Measurements from ENCODE around the gene SLC39A2. TPM values are rescaled to one million over a fixed set of nuclear protein-coding genes. Genes with fewer than 3 reads are reported as not detected.

SLC39A2 gene
- total RNA-seq, 4 donors from 2014 or later: 1.0 to 1.1 TPM; not detected in 2

DNA sequence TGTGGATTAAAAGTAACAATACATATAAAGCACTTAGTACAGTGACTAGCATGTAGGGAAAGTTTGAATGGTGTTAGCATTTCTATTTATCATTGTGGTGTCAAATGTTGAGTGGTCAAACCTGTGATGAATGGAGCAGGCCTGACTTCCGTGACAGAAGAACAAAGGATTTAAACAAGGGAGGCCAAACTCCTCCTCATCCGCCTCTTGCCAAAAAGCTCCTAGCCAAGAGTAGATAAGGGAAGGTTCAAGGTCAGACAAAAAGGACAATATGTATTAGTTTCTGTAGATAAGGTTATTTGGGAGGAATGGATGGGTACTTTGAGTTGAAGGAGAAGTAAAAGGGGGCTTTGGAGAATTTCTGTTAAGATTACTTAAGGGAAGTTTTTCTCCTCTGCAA is 49.5 kb downstream of the SLC39A2 start:
- Histone ChIP-seq H3K27ac (no peak overlapping the region), H3K9me3 (no peaks in the 10 kb centered on the region)

DNA sequence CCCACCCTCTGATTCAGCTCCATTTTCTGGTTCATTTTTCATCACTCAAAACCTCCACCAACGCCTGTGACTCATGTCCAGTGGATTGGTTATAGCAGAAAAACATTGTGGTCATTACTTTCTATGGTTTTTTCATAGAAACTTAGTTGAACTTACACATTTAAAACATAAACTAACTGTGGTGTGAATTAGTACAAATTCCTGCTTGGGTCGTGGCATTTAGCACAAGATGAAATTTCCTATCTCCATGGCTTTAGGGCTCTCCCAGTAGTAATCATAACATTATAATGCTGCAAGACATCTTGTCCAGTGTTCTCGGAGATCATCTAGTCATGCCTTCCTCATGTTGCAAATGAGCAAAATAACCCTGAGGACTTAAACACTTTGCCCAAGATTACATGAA is 50.2 kb downstream of the SLC39A2 start:
- H3K4me1 ChIP-seq: no peaks in the 10 kb centered on the region
- no peaks in the 10 kb centered on the region for H3K36me3 ChIP-seq

More for the DNA sequence above, 49.5 kb downstream of the SLC39A2 start:
- H3K4me1 ChIP-seq: peaks cover 0 to 4% (median under 1%) of the 10 kb centered on the region in 4 donors
- H3K36me3 ChIP-seq: no peaks in the 10 kb centered on the region
- TF ChIP-seq POLR2A (IDR thresholded peaks at IDR 0.05): no peak
- TF ChIP-seq, protein P1, sequence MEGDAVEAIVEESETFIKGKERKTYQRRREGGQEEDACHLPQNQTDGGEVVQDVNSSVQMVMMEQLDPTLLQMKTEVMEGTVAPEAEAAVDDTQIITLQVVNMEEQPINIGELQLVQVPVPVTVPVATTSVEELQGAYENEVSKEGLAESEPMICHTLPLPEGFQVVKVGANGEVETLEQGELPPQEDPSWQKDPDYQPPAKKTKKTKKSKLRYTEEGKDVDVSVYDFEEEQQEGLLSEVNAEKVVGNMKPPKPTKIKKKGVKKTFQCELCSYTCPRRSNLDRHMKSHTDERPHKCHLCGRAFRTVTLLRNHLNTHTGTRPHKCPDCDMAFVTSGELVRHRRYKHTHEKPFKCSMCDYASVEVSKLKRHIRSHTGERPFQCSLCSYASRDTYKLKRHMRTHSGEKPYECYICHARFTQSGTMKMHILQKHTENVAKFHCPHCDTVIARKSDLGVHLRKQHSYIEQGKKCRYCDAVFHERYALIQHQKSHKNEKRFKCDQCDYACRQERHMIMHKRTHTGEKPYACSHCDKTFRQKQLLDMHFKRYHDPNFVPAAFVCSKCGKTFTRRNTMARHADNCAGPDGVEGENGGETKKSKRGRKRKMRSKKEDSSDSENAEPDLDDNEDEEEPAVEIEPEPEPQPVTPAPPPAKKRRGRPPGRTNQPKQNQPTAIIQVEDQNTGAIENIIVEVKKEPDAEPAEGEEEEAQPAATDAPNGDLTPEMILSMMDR (IDR thresholded peaks at IDR 0.05): no peak
- no peak for DNase-seq
- no peak overlapping the region for H3K4me3 ChIP-seq
- no peaks in the 10 kb centered on the region for H3K27me3 ChIP-seq

DNA sequence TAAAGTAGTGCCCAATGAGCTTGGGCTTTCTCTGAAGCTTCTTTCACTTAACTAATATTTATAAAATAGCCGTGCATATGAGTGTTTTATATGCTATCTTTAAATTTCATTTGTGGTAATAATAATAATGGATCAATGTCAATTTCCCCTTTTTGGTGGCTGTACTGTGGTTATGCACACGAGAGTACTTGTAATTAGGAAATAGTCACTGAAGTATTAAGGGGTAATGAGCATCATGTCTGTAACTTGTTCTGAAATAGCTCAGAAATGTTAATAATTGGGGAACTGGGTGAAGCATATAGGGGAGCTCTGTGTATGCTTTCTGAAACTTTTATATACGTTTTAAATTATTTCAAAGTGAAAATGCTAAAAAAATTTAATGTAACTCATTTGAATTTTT is 51.5 kb downstream of the SLC39A2 start:
- no peak overlapping the region for H3K27ac ChIP-seq
- no peaks in the 10 kb centered on the region for H3K27me3 ChIP-seq
- no peaks in the 10 kb centered on the region for H3K9me3 ChIP-seq
- H3K36me3 ChIP-seq: no peaks in the 10 kb centered on the region
- H3K4me1 ChIP-seq: no peaks in the 10 kb centered on the region
- no peak overlapping the region for H3K4me3 ChIP-seq
- no peak for DNase-seq
- no peak for TF ChIP-seq POLR2A (IDR thresholded peaks at IDR 0.05)

More for the DNA sequence above, 50.2 kb downstream of the SLC39A2 start:
- Histone ChIP-seq H3K9me3 (no peaks in the 10 kb centered on the region), H3K27me3 (no peaks in the 10 kb centered on the region), H3K4me3 (no peak overlapping the region), H3K27ac (no peak overlapping the region)
- TF ChIP-seq POLR2A (IDR thresholded peaks at IDR 0.05): no peak
- TF ChIP-seq, protein P1 (IDR thresholded peaks at IDR 0.05): no peak
- no peak for DNase-seq

Small RNAs within 50 kb of the gene (small RNA-seq; reads per million reads assigned to genes)
- 0 reads per million in 2 donors for gene RN7SL189P

Other genes starting within 250 kb of the SLC39A2 start
- not detected for gene EDDM3B, start 230.9 kb upstream of the SLC39A2 start, total RNA-seq
- 10 to 100 TPM in 1 of 4 donors, 1 to 10 TPM in 3; 3.7 to 21.5 (median 6.5) TPM for gene RNASE6, start 218.0 kb upstream of the SLC39A2 start, total RNA-seq
- gene RNASE1, start 196.4 kb upstream of the SLC39A2 start, total RNA-seq: 100 to 1,000 TPM in 2 of 4 donors, 10 to 100 TPM in 2; 35.5 to 131 (median 90.6) TPM
- not detected for gene RNASE3, start 107.9 kb upstream of the SLC39A2 start, total RNA-seq
- not detected for gene RNASE2, start 43.8 kb upstream of the SLC39A2 start, total RNA-seq
- gene METTL17, start 9.3 kb upstream of the SLC39A2 start, total RNA-seq: 100 to 1,000 TPM; 118 to 166 (median 124) TPM
- 100 to 1,000 TPM in 3 of 4 donors, 10 to 100 TPM in 1; 85.6 to 137 (median 127) TPM for gene NDRG2, start 25.8 kb downstream of the SLC39A2 start, total RNA-seq
- gene TPPP2, start 30.9 kb downstream of the SLC39A2 start, total RNA-seq: not detected
- not detected for gene RNASE13, start 35.5 kb downstream of the SLC39A2 start, total RNA-seq
- gene RNASE7, start 43.1 kb downstream of the SLC39A2 start, total RNA-seq: not detected
- not detected for gene RNASE8, start 58.5 kb downstream of the SLC39A2 start, total RNA-seq
- gene ARHGEF40, start 71.0 kb downstream of the SLC39A2 start, total RNA-seq: 10 to 100 TPM; 19.8 to 57.8 (median 34.6) TPM
- gene ZNF219, start 99.4 kb downstream of the SLC39A2 start, total RNA-seq: 10 to 100 TPM; 41.3 to 68.8 (median 63.2) TPM
- gene TMEM253, start 101.8 kb downstream of the SLC39A2 start, total RNA-seq: 100 to 1,000 TPM in 3 of 4 donors, 1 to 10 TPM in 1; 9.1 to 140 (median 124) TPM
- not detected for gene OR5AU1, start 156.8 kb downstream of the SLC39A2 start, total RNA-seq